22Rv1 (cell line): ENCODE measurements around the gene PLS3.

ENCODE experiments used
- CTCF ChIP-seq: fragments of 450-650 bp; IDR thresholded peaks from 2 replicates; pipeline ENCODE4 v1.5.1; 2017; ENCODE audit warnings: mild to moderate bottlenecking
- ZFX ChIP-seq: fragments of 450-650 bp; IDR thresholded peaks from 2 replicates; pipeline ENCODE4 v1.6.1; 2017; ENCODE audit warnings: antibody characterized with exemption, borderline replicate concordance

DNA sequence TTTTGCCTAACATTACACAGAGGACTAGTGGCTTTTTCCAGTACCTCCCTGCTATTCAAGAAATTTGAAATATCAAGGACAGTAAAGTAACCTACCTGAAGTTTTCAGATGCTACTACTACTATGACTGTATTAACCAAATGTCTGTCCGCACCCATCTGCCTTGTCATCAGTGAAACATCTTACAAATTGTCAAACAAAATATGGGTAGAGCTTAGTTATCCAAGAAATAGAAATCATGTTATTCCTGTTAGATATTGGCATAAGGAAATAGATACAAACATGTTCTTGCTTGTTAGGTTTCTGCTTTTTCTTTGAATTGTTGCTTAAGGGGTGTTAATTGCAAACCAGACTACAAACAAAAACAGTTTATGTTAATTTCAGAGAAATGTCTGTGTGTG, 63.9 kb downstream of the PLS3 start:
- no peak for TF ChIP-seq CTCF
- no peak for TF ChIP-seq ZFX
